Measurements from ENCODE around the gene SAP30BP.

The SAP30BP gene

DNA sequence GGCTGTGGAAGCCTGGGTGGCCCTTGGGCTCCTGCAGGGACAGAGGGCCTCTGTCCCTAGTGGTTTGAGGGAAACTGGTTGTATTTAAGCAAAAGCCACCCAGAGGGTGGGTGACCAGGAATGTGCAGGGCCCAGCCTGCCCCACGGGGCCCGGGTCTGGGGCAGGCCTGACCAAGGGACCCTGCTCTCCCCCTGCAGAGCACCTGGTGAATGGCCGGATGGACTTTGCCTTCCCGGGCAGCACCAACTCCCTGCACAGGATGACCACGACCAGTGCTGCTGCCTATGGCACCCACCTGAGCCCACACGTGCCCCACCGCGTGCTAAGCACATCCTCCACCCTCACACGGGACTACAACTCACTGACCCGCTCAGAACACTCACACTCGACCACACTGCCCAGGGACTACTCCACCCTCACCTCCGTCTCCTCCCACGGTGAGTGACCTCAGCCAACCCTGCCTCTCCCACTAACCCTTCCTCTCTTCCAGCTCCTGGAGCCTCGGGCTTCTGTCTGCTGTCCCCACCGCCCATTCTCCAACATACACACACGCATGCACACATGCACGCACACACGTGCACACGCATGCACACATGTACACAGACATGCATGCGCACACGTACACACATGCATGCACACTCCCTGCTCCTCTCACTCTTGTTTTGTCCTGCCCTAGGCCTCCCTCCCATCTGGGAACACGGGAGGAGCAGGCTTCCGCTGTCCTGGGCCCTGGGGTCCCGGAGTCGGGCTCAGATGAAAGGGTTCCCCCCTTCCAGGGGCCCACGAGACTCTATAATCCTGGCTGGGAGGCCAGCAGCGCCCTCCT, 87.5 kb downstream of the SAP30BP start:
- no peak for DNase-seq
- H3K27me3 Mint-ChIP-seq (ENCODE audit: low read depth, poor library complexity) = peaks cover 12% of the 10 kb centered on the region
- H3K36me3 Mint-ChIP-seq (ENCODE audit: low read depth) = no peaks in the 10 kb centered on the region
- TF ChIP-seq, protein P1, sequence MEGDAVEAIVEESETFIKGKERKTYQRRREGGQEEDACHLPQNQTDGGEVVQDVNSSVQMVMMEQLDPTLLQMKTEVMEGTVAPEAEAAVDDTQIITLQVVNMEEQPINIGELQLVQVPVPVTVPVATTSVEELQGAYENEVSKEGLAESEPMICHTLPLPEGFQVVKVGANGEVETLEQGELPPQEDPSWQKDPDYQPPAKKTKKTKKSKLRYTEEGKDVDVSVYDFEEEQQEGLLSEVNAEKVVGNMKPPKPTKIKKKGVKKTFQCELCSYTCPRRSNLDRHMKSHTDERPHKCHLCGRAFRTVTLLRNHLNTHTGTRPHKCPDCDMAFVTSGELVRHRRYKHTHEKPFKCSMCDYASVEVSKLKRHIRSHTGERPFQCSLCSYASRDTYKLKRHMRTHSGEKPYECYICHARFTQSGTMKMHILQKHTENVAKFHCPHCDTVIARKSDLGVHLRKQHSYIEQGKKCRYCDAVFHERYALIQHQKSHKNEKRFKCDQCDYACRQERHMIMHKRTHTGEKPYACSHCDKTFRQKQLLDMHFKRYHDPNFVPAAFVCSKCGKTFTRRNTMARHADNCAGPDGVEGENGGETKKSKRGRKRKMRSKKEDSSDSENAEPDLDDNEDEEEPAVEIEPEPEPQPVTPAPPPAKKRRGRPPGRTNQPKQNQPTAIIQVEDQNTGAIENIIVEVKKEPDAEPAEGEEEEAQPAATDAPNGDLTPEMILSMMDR (IDR thresholded peaks at IDR 0.05) = no peak
- H3K9me3 Mint-ChIP-seq = no peaks in the 10 kb centered on the region
- H3K4me1 Mint-ChIP-seq = peaks cover 23% of the 10 kb centered on the region
- H3K4me3 Mint-ChIP-seq = peak overlapping the region; percentile 43
- H3K27ac Mint-ChIP-seq = no peak overlapping the region

DNA sequence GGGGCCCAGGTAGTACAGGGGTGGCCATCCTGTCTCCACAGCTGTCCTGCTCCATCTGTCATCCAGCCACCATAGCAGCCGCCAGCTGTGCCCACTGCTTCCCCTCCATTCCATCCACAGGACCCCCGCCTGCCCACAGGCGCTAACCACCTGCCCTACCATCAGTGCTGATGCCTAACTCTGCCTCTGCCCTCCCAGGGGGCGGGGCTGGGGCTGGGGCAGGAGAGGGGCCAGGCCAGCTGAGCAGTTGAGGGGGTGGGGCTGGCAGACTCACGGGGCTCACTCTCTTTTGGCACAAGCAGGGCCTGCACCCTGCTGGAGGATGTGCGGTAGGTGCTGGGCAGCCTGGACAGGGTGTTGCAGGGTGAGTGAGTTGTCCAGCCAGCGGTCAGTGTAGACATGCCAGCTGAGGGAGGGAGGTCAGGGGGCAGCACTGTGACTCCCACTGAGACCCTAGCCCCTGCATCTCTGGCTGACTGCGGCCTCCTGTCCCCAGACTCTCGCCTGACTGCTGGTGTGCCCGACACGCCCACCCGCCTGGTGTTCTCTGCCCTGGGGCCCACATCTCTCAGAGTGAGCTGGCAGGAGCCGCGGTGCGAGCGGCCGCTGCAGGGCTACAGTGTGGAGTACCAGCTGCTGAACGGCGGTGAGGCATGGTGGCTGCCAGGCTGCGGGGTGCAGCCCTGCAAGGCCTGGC, 88.2 kb downstream of the SAP30BP start:
- Mint-ChIP-seq H3K27me3 (ENCODE audit: low read depth, poor library complexity) (peaks cover 5% of the 10 kb centered on the region), H3K36me3 (ENCODE audit: low read depth) (no peaks in the 10 kb centered on the region), H3K27ac (no peak overlapping the region), H3K4me1 (peaks cover 24% of the 10 kb centered on the region), H3K4me3 (no peak overlapping the region), H3K9me3 (no peaks in the 10 kb centered on the region)
- TF ChIP-seq, protein P1 (IDR thresholded peaks at IDR 0.05) = no peak
- no peak for DNase-seq

DNA sequence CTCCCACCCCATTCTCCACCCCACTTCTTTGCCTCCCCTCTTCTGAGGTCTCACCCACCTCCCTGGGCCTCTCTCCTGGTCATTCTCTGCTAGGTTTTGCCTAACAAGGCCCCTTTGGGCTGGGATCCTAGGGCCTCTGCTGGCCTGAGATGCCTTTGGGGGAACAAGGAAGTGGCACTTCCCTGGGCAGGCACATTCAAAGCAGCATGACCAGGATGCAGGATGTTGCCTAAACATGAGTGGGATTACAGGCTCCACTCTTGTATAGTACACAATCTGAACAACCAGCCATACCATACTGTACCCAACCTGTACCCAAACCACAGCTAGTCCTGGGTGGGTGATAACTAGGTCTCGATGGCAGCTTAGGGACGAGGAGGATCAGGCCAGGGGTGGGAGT, 88.9 kb downstream of the SAP30BP start:
- H3K9me3 Mint-ChIP-seq = no peaks in the 10 kb centered on the region
- peaks cover 5% of the 10 kb centered on the region for H3K27me3 Mint-ChIP-seq (ENCODE audit: low read depth, poor library complexity)
- no peak overlapping the region for H3K27ac Mint-ChIP-seq
- no peak for DNase-seq
- peaks cover 24% of the 10 kb centered on the region for H3K4me1 Mint-ChIP-seq
- H3K4me3 Mint-ChIP-seq = no peak overlapping the region
- no peaks in the 10 kb centered on the region for H3K36me3 Mint-ChIP-seq (ENCODE audit: low read depth)
- TF ChIP-seq, protein P1 (IDR thresholded peaks at IDR 0.05) = no peak

DNA sequence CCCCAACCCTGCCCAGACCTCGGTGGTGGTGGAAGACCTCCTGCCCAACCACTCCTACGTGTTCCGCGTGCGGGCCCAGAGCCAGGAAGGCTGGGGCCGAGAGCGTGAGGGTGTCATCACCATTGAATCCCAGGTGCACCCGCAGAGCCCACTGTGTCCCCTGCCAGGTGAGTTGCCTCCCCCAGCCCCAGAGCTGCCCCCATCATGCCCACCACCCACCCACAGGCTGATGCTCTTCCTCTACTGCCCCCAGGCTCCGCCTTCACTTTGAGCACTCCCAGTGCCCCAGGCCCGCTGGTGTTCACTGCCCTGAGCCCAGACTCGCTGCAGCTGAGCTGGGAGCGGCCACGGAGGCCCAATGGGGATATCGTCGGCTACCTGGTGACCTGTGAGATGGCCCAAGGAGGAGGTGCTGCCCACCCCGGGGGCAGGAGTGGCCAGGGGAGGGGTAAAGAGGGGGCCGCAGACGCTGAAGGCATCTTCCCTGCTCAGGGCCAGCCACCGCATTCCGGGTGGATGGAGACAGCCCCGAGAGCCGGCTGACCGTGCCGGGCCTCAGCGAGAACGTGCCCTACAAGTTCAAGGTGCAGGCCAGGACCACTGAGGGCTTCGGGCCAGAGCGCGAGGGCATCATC, 89.4 kb downstream of the SAP30BP start:
- no peak overlapping the region for H3K4me3 Mint-ChIP-seq
- H3K9me3 Mint-ChIP-seq = no peaks in the 10 kb centered on the region
- no peaks in the 10 kb centered on the region for H3K36me3 Mint-ChIP-seq (ENCODE audit: low read depth)
- no peak overlapping the region for H3K27ac Mint-ChIP-seq
- H3K27me3 Mint-ChIP-seq (ENCODE audit: low read depth, poor library complexity) = no peaks in the 10 kb centered on the region
- H3K4me1 Mint-ChIP-seq = peaks cover 24% of the 10 kb centered on the region
- DNase-seq = no peak
- TF ChIP-seq, protein P1 (IDR thresholded peaks at IDR 0.05) = no peak

DNA sequence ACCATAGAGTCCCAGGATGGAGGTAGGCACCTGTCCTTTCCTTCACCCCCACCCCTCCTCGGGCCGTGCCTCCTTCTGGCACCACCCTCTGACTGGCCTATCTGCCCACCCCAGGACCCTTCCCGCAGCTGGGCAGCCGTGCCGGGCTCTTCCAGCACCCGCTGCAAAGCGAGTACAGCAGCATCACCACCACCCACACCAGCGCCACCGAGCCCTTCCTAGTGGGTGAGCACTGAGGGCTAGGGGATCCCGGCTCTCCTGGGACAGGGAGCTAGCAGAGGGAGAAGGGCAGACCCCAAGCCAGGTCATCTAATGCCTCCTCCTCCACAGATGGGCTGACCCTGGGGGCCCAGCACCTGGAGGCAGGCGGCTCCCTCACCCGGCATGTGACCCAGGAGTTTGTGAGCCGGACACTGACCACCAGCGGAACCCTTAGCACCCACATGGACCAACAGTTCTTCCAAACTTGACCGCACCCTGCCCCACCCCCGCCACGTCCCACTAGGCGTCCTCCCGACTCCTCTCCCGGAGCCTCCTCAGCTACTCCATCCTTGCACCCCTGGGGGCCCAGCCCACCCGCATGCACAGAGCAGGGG, 90.0 kb downstream of the SAP30BP start:
- no peaks in the 10 kb centered on the region for H3K9me3 Mint-ChIP-seq
- no peak overlapping the region for H3K27ac Mint-ChIP-seq
- no peaks in the 10 kb centered on the region for H3K27me3 Mint-ChIP-seq (ENCODE audit: low read depth, poor library complexity)
- no peak for DNase-seq
- H3K4me3 Mint-ChIP-seq = no peak overlapping the region
- H3K4me1 Mint-ChIP-seq = peaks cover 24% of the 10 kb centered on the region
- no peaks in the 10 kb centered on the region for H3K36me3 Mint-ChIP-seq (ENCODE audit: low read depth)
- TF ChIP-seq, protein P1 (IDR thresholded peaks at IDR 0.05) = no peak

Data from nephron progenitor cell (in vitro differentiated cells).